Measurements from ENCODE around the gene OCA2.

Gene OCA2

DNA sequence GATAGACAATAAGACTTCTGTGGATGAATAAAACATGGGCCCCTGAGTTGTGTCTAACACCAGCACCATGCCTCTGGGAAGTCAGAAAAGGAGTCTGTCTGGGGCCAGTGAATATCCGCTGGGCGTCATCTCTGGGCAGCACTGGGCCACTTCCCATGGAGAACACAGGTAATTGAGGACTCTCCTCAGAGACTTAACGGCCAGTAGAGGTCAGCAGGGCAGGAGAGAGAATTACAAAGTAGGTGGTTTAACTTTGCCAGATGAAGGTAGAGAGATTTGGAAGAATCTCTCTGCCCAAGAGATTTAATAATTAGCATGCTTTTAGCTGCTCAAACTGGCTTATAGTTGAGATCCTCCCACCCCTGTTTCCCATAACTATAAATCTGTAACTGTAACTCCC, 65.7 kb downstream of the OCA2 start:
- Histone ChIP-seq H3K9ac (ENCODE audit: low read length in 2 of 2) (no peak overlapping the region), H3K4me1 (ENCODE audit: control insufficient read depth, insufficient read depth, low read length) (no peaks in the 10 kb centered on the region), H3K36me3 (ENCODE audit: control insufficient read depth in 2 of 2, insufficient read depth in 2 of 2, low read length in 2 of 2) (no peaks in the 10 kb centered on the region), H3K9me3 (ENCODE audit: control insufficient read depth in 2 of 2, low read length in 2 of 2) (no peaks in the 10 kb centered on the region), H3K27ac (ENCODE audit: low read length) (no peak overlapping the region), H3K27me3 (ENCODE audit: control insufficient read depth in 1 of 2, insufficient read depth in 2 of 2, low read length in 2 of 2) (peaks cover 0 to 2% of the 10 kb centered on the region in 2 donors), H3K4me3 (ENCODE audit: low read length in 2 of 2) (no peak overlapping the region)

DNA sequence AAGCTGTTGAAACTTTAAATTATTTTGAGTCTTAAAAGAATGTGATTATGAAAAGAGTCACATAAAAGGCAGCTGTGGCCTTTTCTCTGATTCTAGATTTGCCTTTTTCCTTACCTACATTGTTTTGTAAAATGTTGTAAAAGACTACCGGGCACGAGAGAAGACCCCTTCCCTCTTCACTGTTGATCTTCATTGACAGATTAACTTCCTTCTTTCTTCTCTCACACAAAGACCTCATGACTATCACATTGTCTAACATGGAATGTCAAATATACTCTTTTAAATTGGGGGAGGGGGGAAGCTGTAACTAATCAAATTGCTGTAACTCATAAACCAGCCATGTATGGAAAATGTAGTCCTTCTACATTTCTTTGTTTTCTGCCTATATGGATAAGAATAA, 68.3 kb downstream of the OCA2 start:
- Histone ChIP-seq H3K9ac (ENCODE audit: low read length in 2 of 2) (no peak overlapping the region), H3K4me3 (ENCODE audit: low read length in 2 of 2) (no peak overlapping the region), H3K4me1 (ENCODE audit: control insufficient read depth, insufficient read depth, low read length) (no peaks in the 10 kb centered on the region), H3K9me3 (ENCODE audit: control insufficient read depth in 2 of 2, low read length in 2 of 2) (no peaks in the 10 kb centered on the region), H3K36me3 (ENCODE audit: control insufficient read depth in 2 of 2, insufficient read depth in 2 of 2, low read length in 2 of 2) (no peaks in the 10 kb centered on the region), H3K27ac (ENCODE audit: low read length) (no peak overlapping the region), H3K27me3 (ENCODE audit: control insufficient read depth in 1 of 2, insufficient read depth in 2 of 2, low read length in 2 of 2) (no peaks in the 10 kb centered on the region)

- Histone ChIP-seq H3K4me1 (ENCODE audit: control insufficient read depth, insufficient read depth, low read length) (no peaks in the 10 kb centered on the region), H3K4me3 (ENCODE audit: low read length in 2 of 2) (no peak overlapping the region), H3K36me3 (ENCODE audit: control insufficient read depth in 2 of 2, insufficient read depth in 2 of 2, low read length in 2 of 2) (no peaks in the 10 kb centered on the region), H3K27ac (ENCODE audit: low read length) (no peak overlapping the region), H3K9ac (ENCODE audit: low read length in 2 of 2) (no peak overlapping the region), H3K27me3 (ENCODE audit: control insufficient read depth in 1 of 2, insufficient read depth in 2 of 2, low read length in 2 of 2) (no peaks in the 10 kb centered on the region), H3K9me3 (ENCODE audit: control insufficient read depth in 2 of 2, low read length in 2 of 2) (no peaks in the 10 kb centered on the region)
These were observed 71.4 kb downstream of the OCA2 start for GRCh38 chr15:28027714-28028076.

GRCh38 chr15:28026764-28027713, 72.1 kb downstream of the OCA2 start:
- Histone ChIP-seq H3K27ac (ENCODE audit: low read length) (no peak overlapping the region), H3K27me3 (ENCODE audit: control insufficient read depth in 1 of 2, insufficient read depth in 2 of 2, low read length in 2 of 2) (no peaks in the 10 kb centered on the region), H3K9me3 (ENCODE audit: control insufficient read depth in 2 of 2, low read length in 2 of 2) (no peaks in the 10 kb centered on the region), H3K4me1 (ENCODE audit: control insufficient read depth, insufficient read depth, low read length) (no peaks in the 10 kb centered on the region), H3K9ac (ENCODE audit: low read length in 2 of 2) (no peak overlapping the region), H3K36me3 (ENCODE audit: control insufficient read depth in 2 of 2, insufficient read depth in 2 of 2, low read length in 2 of 2) (no peaks in the 10 kb centered on the region), H3K4me3 (ENCODE audit: low read length in 2 of 2) (no peak overlapping the region)

GRCh38 chr15:28026221-28026620, 72.9 kb downstream of the OCA2 start:
- no peaks in the 10 kb centered on the region for H3K9me3 ChIP-seq (ENCODE audit: control insufficient read depth in 2 of 2, low read length in 2 of 2)

GRCh38 chr15:28025413-28025812, 73.7 kb downstream of the OCA2 start:
- Histone ChIP-seq H3K27ac (ENCODE audit: low read length) (no peak overlapping the region), H3K36me3 (ENCODE audit: control insufficient read depth in 2 of 2, insufficient read depth in 2 of 2, low read length in 2 of 2) (no peaks in the 10 kb centered on the region), H3K9me3 (ENCODE audit: control insufficient read depth in 2 of 2, low read length in 2 of 2) (no peaks in the 10 kb centered on the region), H3K4me1 (ENCODE audit: control insufficient read depth, insufficient read depth, low read length) (no peaks in the 10 kb centered on the region), H3K4me3 (ENCODE audit: low read length in 2 of 2) (no peak overlapping the region), H3K9ac (ENCODE audit: low read length in 2 of 2) (no peak overlapping the region), H3K27me3 (ENCODE audit: control insufficient read depth in 1 of 2, insufficient read depth in 2 of 2, low read length in 2 of 2) (no peaks in the 10 kb centered on the region)

More at GRCh38 chr15:28026221-28026620, 72.9 kb downstream of the OCA2 start:
- Histone ChIP-seq H3K36me3 (ENCODE audit: control insufficient read depth in 2 of 2, insufficient read depth in 2 of 2, low read length in 2 of 2) (no peaks in the 10 kb centered on the region), H3K4me1 (ENCODE audit: control insufficient read depth, insufficient read depth, low read length) (no peaks in the 10 kb centered on the region), H3K4me3 (ENCODE audit: low read length in 2 of 2) (no peak overlapping the region), H3K27ac (ENCODE audit: low read length) (no peak overlapping the region), H3K9ac (ENCODE audit: low read length in 2 of 2) (no peak overlapping the region), H3K27me3 (ENCODE audit: control insufficient read depth in 1 of 2, insufficient read depth in 2 of 2, low read length in 2 of 2) (no peaks in the 10 kb centered on the region)

DNA sequence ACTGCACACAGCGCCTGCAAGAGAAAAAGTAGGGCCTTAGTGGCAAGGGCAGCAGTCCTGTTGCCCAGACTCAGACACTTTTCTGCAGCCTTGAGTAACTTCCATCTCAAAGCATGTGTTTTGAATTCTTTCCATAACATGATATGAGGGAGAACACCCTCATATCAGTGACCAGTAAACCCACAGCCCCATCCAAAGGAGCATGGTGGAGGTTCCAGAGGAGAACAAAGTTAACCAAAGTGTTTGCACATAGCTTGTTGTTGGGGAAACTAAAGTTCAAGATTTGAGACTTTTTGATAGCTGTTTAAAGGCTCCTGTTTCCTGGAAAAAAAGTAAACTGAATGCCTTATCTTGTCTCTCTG, 74.2 kb downstream of the OCA2 start:
- H3K36me3 ChIP-seq (ENCODE audit: control insufficient read depth in 2 of 2, insufficient read depth in 2 of 2, low read length in 2 of 2) = no peaks in the 10 kb centered on the region
- no peak overlapping the region for H3K4me3 ChIP-seq (ENCODE audit: low read length in 2 of 2)

DNA sequence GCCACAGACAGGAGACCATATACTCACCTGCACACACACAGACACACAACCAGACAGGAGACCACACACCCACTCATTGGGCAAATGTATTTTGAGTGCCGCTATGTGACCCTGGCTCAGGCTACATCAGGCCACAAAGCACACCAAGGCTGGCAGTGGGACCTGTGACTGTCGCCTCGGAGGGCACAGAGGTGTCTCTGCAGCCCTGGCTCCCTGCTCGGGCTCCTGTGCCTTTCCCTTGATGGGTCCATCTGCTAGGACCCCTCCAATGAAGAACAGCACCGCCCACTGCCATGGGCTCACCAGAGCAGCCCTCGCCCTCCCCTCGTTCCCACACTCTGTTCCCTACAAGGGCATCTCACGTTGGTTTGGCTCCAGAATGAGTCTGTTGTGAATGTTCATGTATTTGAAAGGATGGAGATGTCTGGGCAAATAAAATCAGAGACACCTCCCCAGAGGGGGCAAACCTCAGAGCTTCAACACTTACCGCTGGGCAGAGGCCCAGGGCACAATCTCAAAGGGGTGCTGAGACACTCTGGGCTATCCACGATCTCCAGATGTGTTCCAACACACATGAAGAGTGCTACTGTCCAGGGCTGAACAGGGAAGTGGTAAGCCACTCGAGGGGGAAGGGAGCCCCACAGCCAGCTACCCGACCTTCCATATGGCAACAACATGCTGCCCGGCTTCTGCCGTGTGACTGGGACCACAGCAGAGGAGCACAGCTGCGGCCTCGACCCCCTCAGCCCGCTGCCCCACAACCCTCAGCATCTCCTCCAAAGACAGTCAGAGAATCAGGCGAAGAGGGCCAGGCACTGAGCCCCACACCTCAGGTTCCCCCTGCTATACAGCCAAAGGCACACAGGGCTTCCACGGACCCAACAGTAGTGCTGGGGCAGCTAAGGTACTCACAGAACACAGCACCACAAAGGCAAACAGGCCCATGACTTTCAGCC, 74.9 kb downstream of the OCA2 start:
- Histone ChIP-seq H3K27ac (ENCODE audit: low read length) (no peak overlapping the region), H3K4me1 (ENCODE audit: control insufficient read depth, insufficient read depth, low read length) (no peaks in the 10 kb centered on the region), H3K27me3 (ENCODE audit: control insufficient read depth in 1 of 2, insufficient read depth in 2 of 2, low read length in 2 of 2) (no peaks in the 10 kb centered on the region), H3K9ac (ENCODE audit: low read length in 2 of 2) (no peak overlapping the region), H3K4me3 (ENCODE audit: low read length in 2 of 2) (no peak overlapping the region), H3K36me3 (ENCODE audit: control insufficient read depth in 2 of 2, insufficient read depth in 2 of 2, low read length in 2 of 2) (no peaks in the 10 kb centered on the region), H3K9me3 (ENCODE audit: control insufficient read depth in 2 of 2, low read length in 2 of 2) (no peaks in the 10 kb centered on the region)

More for the DNA sequence above, 74.2 kb downstream of the OCA2 start:
- no peaks in the 10 kb centered on the region for H3K9me3 ChIP-seq (ENCODE audit: control insufficient read depth in 2 of 2, low read length in 2 of 2)
- no peak overlapping the region for H3K27ac ChIP-seq (ENCODE audit: low read length)
- H3K9ac ChIP-seq (ENCODE audit: low read length in 2 of 2) = no peak overlapping the region
- no peaks in the 10 kb centered on the region for H3K27me3 ChIP-seq (ENCODE audit: control insufficient read depth in 1 of 2, insufficient read depth in 2 of 2, low read length in 2 of 2)
- H3K4me1 ChIP-seq (ENCODE audit: control insufficient read depth, insufficient read depth, low read length) = no peaks in the 10 kb centered on the region

- no peaks in the 10 kb centered on the region for H3K27me3 ChIP-seq (ENCODE audit: control insufficient read depth in 1 of 2, insufficient read depth in 2 of 2, low read length in 2 of 2)
- H3K4me3 ChIP-seq (ENCODE audit: low read length in 2 of 2) = no peak overlapping the region
- H3K27ac ChIP-seq (ENCODE audit: low read length) = no peak overlapping the region
- no peak overlapping the region for H3K9ac ChIP-seq (ENCODE audit: low read length in 2 of 2)
- H3K9me3 ChIP-seq (ENCODE audit: control insufficient read depth in 2 of 2, low read length in 2 of 2) = no peaks in the 10 kb centered on the region
- no peaks in the 10 kb centered on the region for H3K36me3 ChIP-seq (ENCODE audit: control insufficient read depth in 2 of 2, insufficient read depth in 2 of 2, low read length in 2 of 2)
- no peaks in the 10 kb centered on the region for H3K4me1 ChIP-seq (ENCODE audit: control insufficient read depth, insufficient read depth, low read length)
These were observed 75.7 kb downstream of the OCA2 start for GRCh38 chr15:28023422-28023821.

GRCh38 chr15:28022961-28023360, 76.2 kb downstream of the OCA2 start:
- Histone ChIP-seq H3K9ac (ENCODE audit: low read length in 2 of 2) (no peak overlapping the region), H3K27ac (ENCODE audit: low read length) (no peak overlapping the region), H3K27me3 (ENCODE audit: control insufficient read depth in 1 of 2, insufficient read depth in 2 of 2, low read length in 2 of 2) (no peaks in the 10 kb centered on the region), H3K9me3 (ENCODE audit: control insufficient read depth in 2 of 2, low read length in 2 of 2) (no peaks in the 10 kb centered on the region), H3K4me3 (ENCODE audit: low read length in 2 of 2) (no peak overlapping the region), H3K36me3 (ENCODE audit: control insufficient read depth in 2 of 2, insufficient read depth in 2 of 2, low read length in 2 of 2) (no peaks in the 10 kb centered on the region), H3K4me1 (ENCODE audit: control insufficient read depth, insufficient read depth, low read length) (no peaks in the 10 kb centered on the region)
